ENCODE measurements around the gene KRTAP13-1.

DNA sequence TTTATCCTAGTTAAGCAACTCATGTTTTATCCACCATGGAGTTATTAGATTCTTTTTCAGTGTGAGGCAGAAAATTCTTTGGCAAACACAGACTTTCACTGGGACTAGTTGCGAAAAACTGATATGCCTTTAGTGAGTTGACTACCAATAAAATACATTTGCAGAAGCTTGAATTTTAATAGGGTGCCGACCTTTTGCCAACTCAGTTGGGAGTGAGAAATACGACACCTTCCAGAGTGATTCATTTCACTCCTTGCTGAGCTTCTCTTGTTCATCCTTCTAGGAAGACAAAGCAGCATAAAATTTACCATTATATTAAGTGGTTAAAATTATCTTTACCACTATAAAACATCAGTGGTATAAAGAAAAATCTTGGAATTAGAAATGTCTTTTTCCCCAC, 46.3 kb upstream of the KRTAP13-1 start:
- TF ChIP-seq, protein P1, sequence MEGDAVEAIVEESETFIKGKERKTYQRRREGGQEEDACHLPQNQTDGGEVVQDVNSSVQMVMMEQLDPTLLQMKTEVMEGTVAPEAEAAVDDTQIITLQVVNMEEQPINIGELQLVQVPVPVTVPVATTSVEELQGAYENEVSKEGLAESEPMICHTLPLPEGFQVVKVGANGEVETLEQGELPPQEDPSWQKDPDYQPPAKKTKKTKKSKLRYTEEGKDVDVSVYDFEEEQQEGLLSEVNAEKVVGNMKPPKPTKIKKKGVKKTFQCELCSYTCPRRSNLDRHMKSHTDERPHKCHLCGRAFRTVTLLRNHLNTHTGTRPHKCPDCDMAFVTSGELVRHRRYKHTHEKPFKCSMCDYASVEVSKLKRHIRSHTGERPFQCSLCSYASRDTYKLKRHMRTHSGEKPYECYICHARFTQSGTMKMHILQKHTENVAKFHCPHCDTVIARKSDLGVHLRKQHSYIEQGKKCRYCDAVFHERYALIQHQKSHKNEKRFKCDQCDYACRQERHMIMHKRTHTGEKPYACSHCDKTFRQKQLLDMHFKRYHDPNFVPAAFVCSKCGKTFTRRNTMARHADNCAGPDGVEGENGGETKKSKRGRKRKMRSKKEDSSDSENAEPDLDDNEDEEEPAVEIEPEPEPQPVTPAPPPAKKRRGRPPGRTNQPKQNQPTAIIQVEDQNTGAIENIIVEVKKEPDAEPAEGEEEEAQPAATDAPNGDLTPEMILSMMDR (IDR thresholded peaks at IDR 0.05; ENCODE audit: low read depth, low read length): no peak
- no peak for TF ChIP-seq EZH2phosphoT487 (IDR thresholded peaks at IDR 0.05; ENCODE audit: low read depth)
